Measurements from ENCODE around the gene ZNF770. TPM values are rescaled to one million over a fixed set of nuclear protein-coding genes. Genes with fewer than 3 reads are reported as not detected.
"Not testable (repeated sequence)": the region's sequence is repeated elsewhere in the genome, so short reads cannot be mapped to it uniquely, and the experiment has no call there.

ZNF770 gene
- total RNA-seq, 1 donor from 2014 or later, result 56.1 TPM

DNA sequence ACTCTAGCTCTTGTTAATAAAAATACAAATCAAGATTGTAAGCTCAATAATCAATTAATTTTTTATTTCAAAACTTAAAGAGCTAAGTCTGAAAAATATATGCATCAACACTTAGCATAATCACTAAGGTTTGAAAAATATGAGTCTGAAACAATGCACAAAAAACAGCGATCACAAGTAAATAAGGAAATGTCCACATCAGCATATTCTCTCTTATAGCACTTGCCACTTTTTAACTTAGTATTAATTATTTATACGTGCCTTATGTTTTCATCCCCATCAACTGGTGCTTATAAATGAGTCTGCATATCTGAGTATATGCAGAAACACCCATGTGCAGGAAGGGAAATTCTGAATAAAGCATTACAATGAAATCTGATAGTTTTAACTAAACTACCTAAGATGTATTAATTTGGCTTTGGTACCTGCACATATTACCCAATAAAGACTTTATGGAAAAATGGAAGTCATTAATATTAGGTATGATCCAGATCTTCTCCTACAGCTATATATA, 46.8 kb downstream of the ZNF770 start:
- no peak overlapping the region for H3K4me3 ChIP-seq
- DNase-seq (ENCODE audit: low spot score), result no peak
- Mint-ChIP-seq H3K4me1 (no peaks in the 10 kb centered on the region), H3K4me3 (no peak overlapping the region), H3K9me3 (no peaks in the 10 kb centered on the region), H3K36me3 (peaks cover 10% of the 10 kb centered on the region), H3K27me3 (ENCODE audit: insufficient read depth, low read depth) (no peaks in the 10 kb centered on the region), H3K27ac (no peak overlapping the region)
- H3K4me2 ChIP-seq, result no peak overlapping the region
- no peak overlapping the region for H3K27ac ChIP-seq
- H3K4me1 ChIP-seq, result no peaks in the 10 kb centered on the region
- H3K27me3 ChIP-seq, result no peaks in the 10 kb centered on the region
- H3K36me3 ChIP-seq, result peaks cover 12% of the 10 kb centered on the region
- no peaks in the 10 kb centered on the region for H4K20me1 ChIP-seq (ENCODE audit: low read depth)
- H3F3A ChIP-seq (ENCODE audit: low read depth), result no peaks in the 10 kb centered on the region
- no peak overlapping the region for H3K9ac ChIP-seq
- no peaks in the 10 kb centered on the region for H3K79me2 ChIP-seq (ENCODE audit: low read depth)
- H3K9me3 ChIP-seq (ENCODE audit: low read depth), result no peaks in the 10 kb centered on the region
- H2AFZ ChIP-seq (replicated peaks), result no peak overlapping the region
- TF ChIP-seq EZH2 (IDR thresholded peaks at IDR 0.05) (no peak), EZH2phosphoT487 (IDR thresholded peaks at IDR 0.05) (no peak)
- TF ChIP-seq, protein P1, sequence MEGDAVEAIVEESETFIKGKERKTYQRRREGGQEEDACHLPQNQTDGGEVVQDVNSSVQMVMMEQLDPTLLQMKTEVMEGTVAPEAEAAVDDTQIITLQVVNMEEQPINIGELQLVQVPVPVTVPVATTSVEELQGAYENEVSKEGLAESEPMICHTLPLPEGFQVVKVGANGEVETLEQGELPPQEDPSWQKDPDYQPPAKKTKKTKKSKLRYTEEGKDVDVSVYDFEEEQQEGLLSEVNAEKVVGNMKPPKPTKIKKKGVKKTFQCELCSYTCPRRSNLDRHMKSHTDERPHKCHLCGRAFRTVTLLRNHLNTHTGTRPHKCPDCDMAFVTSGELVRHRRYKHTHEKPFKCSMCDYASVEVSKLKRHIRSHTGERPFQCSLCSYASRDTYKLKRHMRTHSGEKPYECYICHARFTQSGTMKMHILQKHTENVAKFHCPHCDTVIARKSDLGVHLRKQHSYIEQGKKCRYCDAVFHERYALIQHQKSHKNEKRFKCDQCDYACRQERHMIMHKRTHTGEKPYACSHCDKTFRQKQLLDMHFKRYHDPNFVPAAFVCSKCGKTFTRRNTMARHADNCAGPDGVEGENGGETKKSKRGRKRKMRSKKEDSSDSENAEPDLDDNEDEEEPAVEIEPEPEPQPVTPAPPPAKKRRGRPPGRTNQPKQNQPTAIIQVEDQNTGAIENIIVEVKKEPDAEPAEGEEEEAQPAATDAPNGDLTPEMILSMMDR (IDR thresholded peaks at IDR 0.05), result no peak

DNA sequence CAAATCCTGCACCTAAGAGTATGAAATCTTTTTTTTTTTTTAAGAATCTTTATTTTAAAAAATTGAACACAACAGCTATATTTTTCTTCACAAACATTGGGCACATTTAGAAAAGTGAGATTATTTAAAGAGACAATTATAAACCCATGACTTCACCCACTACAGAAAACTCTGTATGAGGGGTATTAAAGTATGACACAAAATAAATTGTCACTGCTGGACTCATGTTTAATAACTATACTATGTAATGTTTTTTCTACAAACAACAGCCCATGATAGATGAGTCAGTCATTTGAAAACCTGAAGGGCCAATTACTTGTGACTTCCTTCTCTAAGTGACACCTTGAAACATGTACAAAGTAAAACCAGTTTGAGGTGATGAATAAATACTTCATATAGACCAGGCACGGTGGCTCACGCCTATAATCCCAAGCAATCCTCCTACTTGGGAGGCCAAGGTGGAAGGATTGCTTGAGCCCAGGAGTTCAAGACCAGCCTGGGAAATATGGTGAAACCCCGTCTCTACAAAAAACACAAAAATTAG, 54.6 kb downstream of the ZNF770 start:
- H3K4me2 ChIP-seq, result no peak overlapping the region
- H3K36me3 ChIP-seq, result peaks cover 18% of the 10 kb centered on the region
- DNase-seq (ENCODE audit: low spot score), result no peak
- no peak overlapping the region for H3K27ac Mint-ChIP-seq
- H4K20me1 ChIP-seq (ENCODE audit: low read depth), result no peaks in the 10 kb centered on the region
- H3K27me3 Mint-ChIP-seq (ENCODE audit: insufficient read depth, low read depth), result no peaks in the 10 kb centered on the region
- no peaks in the 10 kb centered on the region for H3K4me1 Mint-ChIP-seq
- TF ChIP-seq EZH2 (IDR thresholded peaks at IDR 0.05) (no peak), EZH2phosphoT487 (IDR thresholded peaks at IDR 0.05) (no peak)
- TF ChIP-seq, protein P1 (IDR thresholded peaks at IDR 0.05), result no peak
- H3K9me3 Mint-ChIP-seq, result no peaks in the 10 kb centered on the region
- no peaks in the 10 kb centered on the region for H3F3A ChIP-seq (ENCODE audit: low read depth)
- no peaks in the 10 kb centered on the region for H3K79me2 ChIP-seq (ENCODE audit: low read depth)
- no peak overlapping the region for H3K4me3 Mint-ChIP-seq
- no peaks in the 10 kb centered on the region for H3K27me3 ChIP-seq
- no peak overlapping the region for H3K4me3 ChIP-seq
- H3K9ac ChIP-seq, result no peak overlapping the region
- no peak overlapping the region for H3K27ac ChIP-seq
- H2AFZ ChIP-seq (replicated peaks), result no peak overlapping the region
- peaks cover 30% of the 10 kb centered on the region for H3K36me3 Mint-ChIP-seq
- no peaks in the 10 kb centered on the region for H3K4me1 ChIP-seq
- no peaks in the 10 kb centered on the region for H3K9me3 ChIP-seq (ENCODE audit: low read depth)

DNA sequence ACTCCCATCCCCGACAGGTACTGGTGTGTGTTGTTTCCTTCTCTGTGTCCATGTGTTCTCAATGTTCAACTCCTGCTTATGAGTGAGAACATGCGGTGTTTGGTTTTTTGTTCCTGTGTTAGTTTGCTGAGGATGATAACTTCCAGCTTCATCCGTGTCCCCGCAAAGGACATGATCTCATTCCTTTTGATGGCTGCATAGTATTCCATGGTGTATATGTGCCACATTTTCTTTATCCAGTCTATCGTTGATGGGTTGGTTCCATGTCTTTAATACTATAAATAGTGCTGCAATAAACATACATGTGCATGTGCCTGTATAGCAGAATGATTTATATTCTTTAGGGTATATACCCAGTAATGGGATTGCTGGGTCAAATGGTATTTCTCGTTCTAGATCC, 59.7 kb downstream of the ZNF770 start:
- not testable (repeated sequence) for H3K9me3 Mint-ChIP-seq; H3K4me1 ChIP-seq; H3K9ac ChIP-seq; DNase-seq (ENCODE audit: low spot score); H3F3A ChIP-seq (ENCODE audit: low read depth); H3K27ac Mint-ChIP-seq; H3K4me2 ChIP-seq; H3K27me3 Mint-ChIP-seq (ENCODE audit: insufficient read depth, low read depth); H3K4me3 ChIP-seq; H3K79me2 ChIP-seq (ENCODE audit: low read depth); H3K27ac ChIP-seq; H2AFZ ChIP-seq (replicated peaks); H3K27me3 ChIP-seq; H3K4me1 Mint-ChIP-seq; H3K4me3 Mint-ChIP-seq; H3K9me3 ChIP-seq (ENCODE audit: low read depth); H4K20me1 ChIP-seq (ENCODE audit: low read depth)
- H3K36me3 Mint-ChIP-seq, result peaks cover 36% of the 10 kb centered on the region
- peaks cover 35% of the 10 kb centered on the region for H3K36me3 ChIP-seq

Other genes with a start within 250 kb of the ZNF770 start
- gene GJD2, start 233.3 kb downstream of the ZNF770 start, total RNA-seq (ENCODE audit: low replicate concordance), result not detected in 2 replicates
- 3.8 and 3.9 TPM in 2 replicates for gene ACTC1, start 192.7 kb downstream of the ZNF770 start, total RNA-seq (ENCODE audit: low replicate concordance)
- gene AQR, start 18.5 kb downstream of the ZNF770 start, total RNA-seq (ENCODE audit: low replicate concordance), result 38.4 and 54.3 TPM in 2 replicates
- gene NANOGP8, start 97.0 kb upstream of the ZNF770 start, total RNA-seq (ENCODE audit: low replicate concordance), result 1.5 TPM in 1 of 2 replicates, not detected in the other